IMR-90 (cell line): Measurements from ENCODE around the gene TEKT5. TPM values are rescaled to one million over a fixed set of nuclear protein-coding genes. Genes with fewer than 3 reads are reported as not detected.

Experiments
- ATAC-seq: fragments of 200-7000 bp; cut with Tn5 transposase; 2 replicates; pipeline ENCODE4 v1.9.1; 2020; ENCODE audit warnings: low read depth, mild to moderate bottlenecking, moderate library complexity
- BruUV-seq: library from RNA; stranded (reverse); fragments of 400-500 nt; replicated peaks from 2 replicates; lab custom pipeline; 2021; lab: Mats Ljungman, UMichigan
- CTCF ChIA-PET: fragments of 300-600 bp; formaldehyde crosslinking; extraction: SDS; loops from one replicate; lab custom pipeline; 2021; ENCODE audit warnings: antibody characterized with exemption; lab: Yijun Ruan, JAX
- POLR2A ChIA-PET: fragments of 300-600 bp; sonication (Branson Sonifier 250); formaldehyde crosslinking; loops from one replicate; lab custom pipeline; 2022; ENCODE audit warnings: antibody characterized with exemption; ENCODE audit not compliant: unreplicated experiment; lab: Charles Lee
- DNase-seq: peaks from one replicate; pipeline ENCODE4 v3.0.0; 2013
- H2AFZ ChIP-seq: replicated peaks from 2 replicates; pipeline ENCODE3; 2013; ENCODE audit warnings: low read length, mild to moderate bottlenecking; ENCODE audit not compliant: poor library complexity
- H2AK5ac ChIP-seq: 2 replicates; pipeline ENCODE4 v1.6.1; 2013; ENCODE audit warnings: low read depth, low read length, inconsistent platforms
- H2AK9ac ChIP-seq: replicated peaks from 2 replicates; pipeline ENCODE3; 2013; ENCODE audit warnings: mild to moderate bottlenecking, low read depth, low read length, moderate library complexity; ENCODE audit not compliant: poor library complexity
- H2BK120ac ChIP-seq: 2 replicates; pipeline ENCODE4 v1.6.1; 2013; ENCODE audit warnings: low read depth, low read length, inconsistent platforms
- H2BK15ac ChIP-seq: 3 replicates; pipeline ENCODE4 v1.6.1; 2013; ENCODE audit warnings: low read depth, low read length, inconsistent platforms
- H2BK20ac ChIP-seq: 2 replicates; pipeline ENCODE4 v1.6.1; 2013; ENCODE audit warnings: low read depth, mild to moderate bottlenecking, inconsistent platforms, low read length, moderate library complexity
- H2BK5ac ChIP-seq: 2 replicates; pipeline ENCODE4 v1.6.1; 2013; ENCODE audit warnings: mild to moderate bottlenecking, low read depth, low read length, inconsistent platforms; ENCODE audit not compliant: poor library complexity, severe bottlenecking
- H3K14ac ChIP-seq: replicated peaks from 2 replicates; pipeline ENCODE4 v1.6.1; 2013; ENCODE audit warnings: low read depth, low read length, inconsistent platforms
- H3K18ac ChIP-seq: 2 replicates; pipeline ENCODE4 v1.6.1; 2013; ENCODE audit warnings: low read depth, low read length, control low read depth
- H3K23ac ChIP-seq: 2 replicates; pipeline ENCODE4 v1.6.1; 2013; ENCODE audit warnings: low read depth, low read length, inconsistent platforms
- H3K27ac ChIP-seq: 2 replicates; pipeline ENCODE4 v1.5.1; 2013; ENCODE audit warnings: mild to moderate bottlenecking, control low read depth, low read length; ENCODE audit not compliant: insufficient read depth
- H3K27me3 ChIP-seq: 2 replicates; pipeline ENCODE4 v1.6.1; 2013; ENCODE audit warnings: low read length; ENCODE audit not compliant: control insufficient read depth, insufficient read depth
- H3K36me3 ChIP-seq: 2 replicates; pipeline ENCODE4 v1.6.1; 2013; ENCODE audit warnings: low read length, mixed read lengths; ENCODE audit not compliant: control insufficient read depth, insufficient read depth
- H3K4ac ChIP-seq: 2 replicates; pipeline ENCODE4 v1.6.1; 2013; ENCODE audit warnings: low read depth, low read length, inconsistent platforms
- H3K4me1 ChIP-seq: 2 replicates; pipeline ENCODE4 v1.6.1; 2013; ENCODE audit warnings: low read length, mixed read lengths; ENCODE audit not compliant: control insufficient read depth, insufficient read depth
- H3K4me2 ChIP-seq: 2 replicates; pipeline ENCODE4 v1.6.1; 2013; ENCODE audit warnings: low read depth, mild to moderate bottlenecking, control low read depth, low read length, moderate library complexity
- H3K4me3 ChIP-seq: 2 replicates; pipeline ENCODE4 v1.5.1; 2013; ENCODE audit warnings: low read depth, mild to moderate bottlenecking, control low read depth, low read length, moderate library complexity; ENCODE audit not compliant: insufficient read depth
- H3K56ac ChIP-seq: 2 replicates; pipeline ENCODE4 v1.6.1; 2013; ENCODE audit warnings: low read length, inconsistent platforms; ENCODE audit not compliant: insufficient read depth; ENCODE audit errors: extremely low read depth
- H3K79me1 ChIP-seq, 2 experiments: 2 replicates each; pipeline ENCODE4 v1.6.1; 2013; ENCODE audit warnings: low read length in 2 of 2, inconsistent platforms in 1 of 2, low read depth in 1 of 2
- H3K9ac ChIP-seq: 2 replicates; pipeline ENCODE4 v1.6.1; 2013; ENCODE audit warnings: low read depth, low read length, control low read depth
- H3K9me1 ChIP-seq: 2 replicates; pipeline ENCODE4 v1.6.1; 2013; ENCODE audit warnings: low read length, inconsistent platforms; ENCODE audit not compliant: insufficient read depth
- H3K9me3 ChIP-seq: 2 replicates; pipeline ENCODE4 v1.6.1; 2013; ENCODE audit warnings: low read length; ENCODE audit not compliant: control insufficient read depth, insufficient read depth
- H4K20me1 ChIP-seq: 2 replicates; pipeline ENCODE4 v1.6.1; 2013; ENCODE audit warnings: low read length, inconsistent platforms; ENCODE audit not compliant: insufficient read depth
- H4K5ac ChIP-seq: 2 replicates; pipeline ENCODE4 v1.6.1; 2013; ENCODE audit warnings: mild to moderate bottlenecking, low read depth, low read length, control low read depth
- H4K8ac ChIP-seq, 2 experiments: 2 replicates each; pipeline ENCODE4 v1.6.1; 2013; ENCODE audit warnings: low read depth in 2 of 2, low read length in 2 of 2, control low read depth in 1 of 2, inconsistent platforms in 1 of 2
- H4K91ac ChIP-seq: 2 replicates; pipeline ENCODE4 v1.6.1; 2013; ENCODE audit warnings: low read depth, low read length, inconsistent platforms; ENCODE audit not compliant: insufficient read depth
- CTCF ChIP-seq: conservative IDR thresholded peaks from 2 replicates; pipeline ENCODE4 v1.5.1; 2012; ENCODE audit warnings: mild to moderate bottlenecking, low read depth, low read length, improper control_type of control experiment
- WGBS, 2 experiments: methylation state at CpG; one replicate each; pipeline versions ENCODE4 v1.1.5 to v1.1.7; 2013; ENCODE audit warnings: missing lambda C conversion rate in 2 of 2; ENCODE audit not compliant: insufficient read length in 1 of 2; ENCODE audit errors: extremely low coverage in 2 of 2; 5-methylcytosine and 5-hydroxymethylcytosine counted together
- dilution Hi-C: fragments of 300-500 bp; cut with HindIII; formaldehyde crosslinking; loops from one replicate; pipeline ENCODE4 v1.14.3; 2018; ENCODE audit warnings: low sequenced_read_pairs; ENCODE audit not compliant: unreplicated experiment
- in situ Hi-C: fragments of 300-500 bp; cut with MboI; formaldehyde crosslinking; loops from 3 replicates; pipeline ENCODE4 v1.14.3; 2019; ENCODE audit warnings: low sequenced_read_pairs, inconsistent platforms, mixed read lengths
- intact Hi-C: fragments of 100-400 bp; cut with micrococcal nuclease; formaldehyde crosslinking; loops from 2 replicates; pipeline ENCODE4 v1.10.0; 2022
- polyA plus RNA-seq, 3 experiments: library from polyadenylated mRNA; depleted of rRNA; stranded (reverse); fragments of >200 nt; gene quantifications; 2 replicates each; pipeline ENCODE4 v1.2.3, GENCODE V29; 2012; ENCODE audit warnings: low replicate concordance in 1 of 3
- total RNA-seq: library from RNA; depleted of rRNA; stranded (reverse); fragments of >200 nt; gene quantifications from 2 replicates; pipeline ENCODE4 v1.2.3, GENCODE V29; 2012

The TEKT5 gene
- total and polyA plus RNA-seq, 2 of the 4 experiments (the other 2 are of a cell fraction) = 0.17 TPM; not detected in 1

GRCh38 chr16:10676284-10676683 is 18.4 kb downstream of the TEKT5 start:
- ChIA-PET POLR2A (no interaction called here), CTCF (no interaction called here)
- no peak overlapping the region for H3K4ac ChIP-seq
- H3K27me3 ChIP-seq = peaks cover 8% of the 10 kb centered on the region
- DNase-seq = no peak
- no peak overlapping the region for H4K8ac ChIP-seq
- H3K36me3 ChIP-seq = no peaks in the 10 kb centered on the region
- no peak overlapping the region for H3K4me2 ChIP-seq
- no peak overlapping the region for H2BK5ac ChIP-seq
- H3K14ac ChIP-seq = no peak overlapping the region
- intact Hi-C loops = no loop called here
- no peak overlapping the region for H4K91ac ChIP-seq
- WGBS, 2 experiments = 14% methylated on average over 1 of the region's 6 CpGs; no CpG with 5 or more reads in 1 of the 2 experiments
- no peaks in the 10 kb centered on the region for H3K79me1 ChIP-seq
- dilution Hi-C loops = no loop called here
- no peak overlapping the region for H2AFZ ChIP-seq
- H3K9ac ChIP-seq = no peak overlapping the region
- no peaks in the 10 kb centered on the region for H3K9me1 ChIP-seq
- no TSS peak for BruUV-seq
- no peak for TF ChIP-seq CTCF
- no peak overlapping the region for H2BK15ac ChIP-seq
- H2AK9ac ChIP-seq = no peak overlapping the region
- H3K9me3 ChIP-seq = no peaks in the 10 kb centered on the region
- H2BK120ac ChIP-seq = no peak overlapping the region
- no peak overlapping the region for H3K18ac ChIP-seq
- H3K27ac ChIP-seq = no peak overlapping the region
- H2BK20ac ChIP-seq = no peak overlapping the region
- no peak for ATAC-seq
- H4K5ac ChIP-seq = no peak overlapping the region
- in situ Hi-C loops = no loop called here
- no peaks in the 10 kb centered on the region for H3K4me1 ChIP-seq
- no peak overlapping the region for H3K56ac ChIP-seq
- H4K20me1 ChIP-seq = no peaks in the 10 kb centered on the region
- H3K23ac ChIP-seq = no peak overlapping the region
- no peak overlapping the region for H3K4me3 ChIP-seq
- no peak overlapping the region for H2AK5ac ChIP-seq
